H1 (cell line): Measurements from ENCODE around the gene C19orf47. TPM values are rescaled to one million over a fixed set of nuclear protein-coding genes. Genes with fewer than 3 reads are reported as not detected.

Experiments used
- EZH2 ChIP-seq: fragments of 200-600 bp; sonication (generic); IDR thresholded peaks from 2 replicates; pipeline ENCODE4 v1.7.1; 2012; ENCODE audit warnings: low read depth, mild to moderate bottlenecking, moderate library complexity, low read length, inconsistent platforms; ENCODE audit not compliant: severe bottlenecking
- RBBP5 ChIP-seq: IDR thresholded peaks from 2 replicates; pipeline ENCODE4 v1.7.1; 2012; ENCODE audit warnings: low read depth, mild to moderate bottlenecking, inconsistent platforms, low read length, moderate library complexity, borderline replicate concordance
- SIN3A ChIP-seq, 2 experiments: IDR thresholded peaks in 1 of 2; conservative IDR thresholded peaks in 1 of 2; 2 replicates each; pipeline ENCODE4 v1.6.1; 2011 to 2012; ENCODE audit warnings: low read length in 2 of 2, improper control_type of control experiment in 1 of 2, low read depth in 1 of 2, mild to moderate bottlenecking in 1 of 2
- SIX5 ChIP-seq: IDR thresholded peaks from 2 replicates; pipeline ENCODE4 v1.6.1; 2011; ENCODE audit warnings: mild to moderate bottlenecking, low read depth, low read length
- TBP ChIP-seq: IDR thresholded peaks from 2 replicates; pipeline ENCODE4 v1.6.1; 2011; ENCODE audit warnings: low read depth, low read length, improper control_type of control experiment
- TCF12 ChIP-seq: IDR thresholded peaks from 2 replicates; pipeline ENCODE4 v1.6.1; 2011; ENCODE audit warnings: low read depth, mild to moderate bottlenecking, low read length
- polyA plus RNA-seq, 7 experiments: library from polyadenylated mRNA; depleted of rRNA in 3 of 7; stranded (reverse) in 5 of 7; unstranded in 2 of 7; fragments of >200 nt in 5 of 7; fragments of 200-250 nt in 2 of 7; gene quantifications; 1 replicate in 5 of 7; 2 replicates in 1 of 7; 4 replicates in 1 of 7; pipeline versions ENCODE4 v1.2.1 to v1.2.3, GENCODE V29; 2011 to 2013; ENCODE audit warnings: missing spikeins in 2 of 7, mixed read lengths in 2 of 7
- total RNA-seq: library from RNA; stranded (reverse); fragmentation: NEBNext Ultra II Directional; extraction: Animal tissue kit (Norgen Biotek cat#: 25700); gene quantifications from 2 replicates; pipeline ENCODE4 v1.2.1, GENCODE V29; 2021
- TF ChIP-seq, protein P1 (sequence below): fragments of 300-600 bp; sonication (generic); IDR thresholded peaks from 2 replicates; pipeline ENCODE4 v1.7.1; 2012; ENCODE audit warnings: low read length, moderate library complexity, mild to moderate bottlenecking, inconsistent platforms; ENCODE audit not compliant: insufficient replicate concordance

Gene C19orf47
- total and polyA plus RNA-seq, 2 of the 8 experiments (the other 6 are each of a cell fraction or from before 2014, with no cell fraction given) = 17.8 to 27.3 TPM

DNA sequence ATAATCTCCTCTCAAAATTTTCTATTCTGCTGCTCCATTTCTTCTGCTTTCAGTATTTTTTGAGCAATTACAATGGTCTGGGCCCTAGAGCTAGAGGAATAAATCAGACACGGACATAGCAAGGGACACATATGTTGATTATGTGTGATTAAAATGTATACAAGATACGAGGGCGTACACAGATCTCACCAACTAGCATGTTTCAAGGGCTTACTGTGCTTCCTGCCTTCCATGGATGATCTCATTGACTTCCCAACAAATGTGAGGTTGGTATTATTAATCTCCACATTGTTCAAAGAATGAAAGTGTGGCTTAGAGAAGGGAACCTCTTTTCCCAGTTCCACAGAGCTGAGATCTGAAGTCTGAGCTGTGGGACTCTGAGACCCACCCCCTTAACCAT is 9.4 kb upstream of the C19orf47 start (continued):
- no peak for TF ChIP-seq SIX5
- TF ChIP-seq RBBP5 = no peak
- TF ChIP-seq TCF12 = no peak
- no peak for TF ChIP-seq EZH2
- no peak for TF ChIP-seq TBP
- no peak for TF ChIP-seq SIN3A (conservative IDR thresholded peaks at IDR 0.05 in 1 of 2, IDR thresholded peaks at IDR 0.05 in 1 of 2; ENCODE audit: low read depth in 1 of 2, low read length in 2 of 2)
- TF ChIP-seq, protein P1, sequence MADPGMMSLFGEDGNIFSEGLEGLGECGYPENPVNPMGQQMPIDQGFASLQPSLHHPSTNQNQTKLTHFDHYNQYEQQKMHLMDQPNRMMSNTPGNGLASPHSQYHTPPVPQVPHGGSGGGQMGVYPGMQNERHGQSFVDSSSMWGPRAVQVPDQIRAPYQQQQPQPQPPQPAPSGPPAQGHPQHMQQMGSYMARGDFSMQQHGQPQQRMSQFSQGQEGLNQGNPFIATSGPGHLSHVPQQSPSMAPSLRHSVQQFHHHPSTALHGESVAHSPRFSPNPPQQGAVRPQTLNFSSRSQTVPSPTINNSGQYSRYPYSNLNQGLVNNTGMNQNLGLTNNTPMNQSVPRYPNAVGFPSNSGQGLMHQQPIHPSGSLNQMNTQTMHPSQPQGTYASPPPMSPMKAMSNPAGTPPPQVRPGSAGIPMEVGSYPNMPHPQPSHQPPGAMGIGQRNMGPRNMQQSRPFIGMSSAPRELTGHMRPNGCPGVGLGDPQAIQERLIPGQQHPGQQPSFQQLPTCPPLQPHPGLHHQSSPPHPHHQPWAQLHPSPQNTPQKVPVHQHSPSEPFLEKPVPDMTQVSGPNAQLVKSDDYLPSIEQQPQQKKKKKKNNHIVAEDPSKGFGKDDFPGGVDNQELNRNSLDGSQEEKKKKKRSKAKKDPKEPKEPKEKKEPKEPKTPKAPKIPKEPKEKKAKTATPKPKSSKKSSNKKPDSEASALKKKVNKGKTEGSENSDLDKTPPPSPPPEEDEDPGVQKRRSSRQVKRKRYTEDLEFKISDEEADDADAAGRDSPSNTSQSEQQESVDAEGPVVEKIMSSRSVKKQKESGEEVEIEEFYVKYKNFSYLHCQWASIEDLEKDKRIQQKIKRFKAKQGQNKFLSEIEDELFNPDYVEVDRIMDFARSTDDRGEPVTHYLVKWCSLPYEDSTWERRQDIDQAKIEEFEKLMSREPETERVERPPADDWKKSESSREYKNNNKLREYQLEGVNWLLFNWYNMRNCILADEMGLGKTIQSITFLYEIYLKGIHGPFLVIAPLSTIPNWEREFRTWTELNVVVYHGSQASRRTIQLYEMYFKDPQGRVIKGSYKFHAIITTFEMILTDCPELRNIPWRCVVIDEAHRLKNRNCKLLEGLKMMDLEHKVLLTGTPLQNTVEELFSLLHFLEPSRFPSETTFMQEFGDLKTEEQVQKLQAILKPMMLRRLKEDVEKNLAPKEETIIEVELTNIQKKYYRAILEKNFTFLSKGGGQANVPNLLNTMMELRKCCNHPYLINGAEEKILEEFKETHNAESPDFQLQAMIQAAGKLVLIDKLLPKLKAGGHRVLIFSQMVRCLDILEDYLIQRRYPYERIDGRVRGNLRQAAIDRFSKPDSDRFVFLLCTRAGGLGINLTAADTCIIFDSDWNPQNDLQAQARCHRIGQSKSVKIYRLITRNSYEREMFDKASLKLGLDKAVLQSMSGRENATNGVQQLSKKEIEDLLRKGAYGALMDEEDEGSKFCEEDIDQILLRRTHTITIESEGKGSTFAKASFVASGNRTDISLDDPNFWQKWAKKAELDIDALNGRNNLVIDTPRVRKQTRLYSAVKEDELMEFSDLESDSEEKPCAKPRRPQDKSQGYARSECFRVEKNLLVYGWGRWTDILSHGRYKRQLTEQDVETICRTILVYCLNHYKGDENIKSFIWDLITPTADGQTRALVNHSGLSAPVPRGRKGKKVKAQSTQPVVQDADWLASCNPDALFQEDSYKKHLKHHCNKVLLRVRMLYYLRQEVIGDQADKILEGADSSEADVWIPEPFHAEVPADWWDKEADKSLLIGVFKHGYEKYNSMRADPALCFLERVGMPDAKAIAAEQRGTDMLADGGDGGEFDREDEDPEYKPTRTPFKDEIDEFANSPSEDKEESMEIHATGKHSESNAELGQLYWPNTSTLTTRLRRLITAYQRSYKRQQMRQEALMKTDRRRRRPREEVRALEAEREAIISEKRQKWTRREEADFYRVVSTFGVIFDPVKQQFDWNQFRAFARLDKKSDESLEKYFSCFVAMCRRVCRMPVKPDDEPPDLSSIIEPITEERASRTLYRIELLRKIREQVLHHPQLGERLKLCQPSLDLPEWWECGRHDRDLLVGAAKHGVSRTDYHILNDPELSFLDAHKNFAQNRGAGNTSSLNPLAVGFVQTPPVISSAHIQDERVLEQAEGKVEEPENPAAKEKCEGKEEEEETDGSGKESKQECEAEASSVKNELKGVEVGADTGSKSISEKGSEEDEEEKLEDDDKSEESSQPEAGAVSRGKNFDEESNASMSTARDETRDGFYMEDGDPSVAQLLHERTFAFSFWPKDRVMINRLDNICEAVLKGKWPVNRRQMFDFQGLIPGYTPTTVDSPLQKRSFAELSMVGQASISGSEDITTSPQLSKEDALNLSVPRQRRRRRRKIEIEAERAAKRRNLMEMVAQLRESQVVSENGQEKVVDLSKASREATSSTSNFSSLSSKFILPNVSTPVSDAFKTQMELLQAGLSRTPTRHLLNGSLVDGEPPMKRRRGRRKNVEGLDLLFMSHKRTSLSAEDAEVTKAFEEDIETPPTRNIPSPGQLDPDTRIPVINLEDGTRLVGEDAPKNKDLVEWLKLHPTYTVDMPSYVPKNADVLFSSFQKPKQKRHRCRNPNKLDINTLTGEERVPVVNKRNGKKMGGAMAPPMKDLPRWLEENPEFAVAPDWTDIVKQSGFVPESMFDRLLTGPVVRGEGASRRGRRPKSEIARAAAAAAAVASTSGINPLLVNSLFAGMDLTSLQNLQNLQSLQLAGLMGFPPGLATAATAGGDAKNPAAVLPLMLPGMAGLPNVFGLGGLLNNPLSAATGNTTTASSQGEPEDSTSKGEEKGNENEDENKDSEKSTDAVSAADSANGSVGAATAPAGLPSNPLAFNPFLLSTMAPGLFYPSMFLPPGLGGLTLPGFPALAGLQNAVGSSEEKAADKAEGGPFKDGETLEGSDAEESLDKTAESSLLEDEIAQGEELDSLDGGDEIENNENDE = no peak
